Testis (tissue), 3 donors: ENCODE data around the gene EIF5AL1. TPM values are rescaled to one million over a fixed set of nuclear protein-coding genes. Genes with fewer than 3 reads are reported as not detected.

Source experiments
- DNase-seq: peaks from one replicate; pipeline ENCODE4 v3.0.0-alpha.2; 2019
- H3K27ac ChIP-seq, 2 donors: fragments of 200-600 bp; sonication (generic); one replicate each; pipeline ENCODE4 v1.5.1; 2019
- H3K27me3 ChIP-seq: fragments of 200-600 bp; sonication (generic); one replicate; pipeline ENCODE4 v1.5.1; 2019
- H3K36me3 ChIP-seq: fragments of 200-600 bp; sonication (generic); one replicate; pipeline ENCODE4 v1.5.1; 2017; ENCODE audit warnings: low read depth; ENCODE audit errors: missing control alignments
- H3K4me1 ChIP-seq: fragments of 200-600 bp; sonication (generic); one replicate; pipeline ENCODE4 v1.5.1; 2019
- H3K4me3 ChIP-seq, 2 donors: fragments of 200-600 bp; sonication (generic); one replicate each; pipeline ENCODE4 v1.5.1; 2017 to 2019
- H3K9me3 ChIP-seq: fragments of 200-600 bp; sonication (generic); one replicate; pipeline ENCODE4 v1.5.1; 2017
- POLR2A ChIP-seq: fragments of 450-650 bp; IDR thresholded peaks from one replicate; pipeline ENCODE4 v1.6.1; 2017; ENCODE audit warnings: antibody characterized with exemption, mild to moderate bottlenecking, moderate library complexity
- WGBS, 2 donors: methylation state at CpG; one replicate each; pipeline ENCODE4 v1.1.5; 2018; 5-methylcytosine and 5-hydroxymethylcytosine counted together
- intact Hi-C: fragments of 100-400 bp; cut with DNase I; formaldehyde crosslinking; loops from one replicate; pipeline ENCODE4 v1.15.1; 2023; ENCODE audit warnings: low total_unique reads
- polyA plus RNA-seq: library from polyadenylated mRNA; stranded (reverse); fragments of 350-450 nt; fragmentation: Illumina TruSeq; extraction: RNeasy Lipid Tissue Mini Kit (QIAGEN cat#74804); gene quantifications from one replicate; pipeline ENCODE4 v1.2.3, GENCODE V29; 2014; ENCODE audit warnings: low read depth, low replicate concordance; ENCODE audit not compliant: insufficient read depth
- total RNA-seq, 2 donors: library from RNA; depleted of rRNA; stranded (reverse); fragments of >200 nt; gene quantifications; one replicate each; pipeline ENCODE4 v1.2.3, GENCODE V29; 2016
- TF ChIP-seq, protein P1 (sequence below), 3 experiments: fragments of 450-650 bp in 2 of 3; fragments of 200-600 bp in 1 of 3; sonication (generic) in 1 of 3; IDR thresholded peaks; one replicate each; pipeline ENCODE4 v1.5.1; 2016 to 2019; ENCODE audit warnings: antibody characterized with exemption in 3 of 3, mild to moderate bottlenecking in 2 of 3, moderate library complexity in 1 of 3

The EIF5AL1 gene
- total and polyA plus RNA-seq, 3 donors from 2014 or later = 5.7 to 24.4 (median 6.8) TPM

DNA sequence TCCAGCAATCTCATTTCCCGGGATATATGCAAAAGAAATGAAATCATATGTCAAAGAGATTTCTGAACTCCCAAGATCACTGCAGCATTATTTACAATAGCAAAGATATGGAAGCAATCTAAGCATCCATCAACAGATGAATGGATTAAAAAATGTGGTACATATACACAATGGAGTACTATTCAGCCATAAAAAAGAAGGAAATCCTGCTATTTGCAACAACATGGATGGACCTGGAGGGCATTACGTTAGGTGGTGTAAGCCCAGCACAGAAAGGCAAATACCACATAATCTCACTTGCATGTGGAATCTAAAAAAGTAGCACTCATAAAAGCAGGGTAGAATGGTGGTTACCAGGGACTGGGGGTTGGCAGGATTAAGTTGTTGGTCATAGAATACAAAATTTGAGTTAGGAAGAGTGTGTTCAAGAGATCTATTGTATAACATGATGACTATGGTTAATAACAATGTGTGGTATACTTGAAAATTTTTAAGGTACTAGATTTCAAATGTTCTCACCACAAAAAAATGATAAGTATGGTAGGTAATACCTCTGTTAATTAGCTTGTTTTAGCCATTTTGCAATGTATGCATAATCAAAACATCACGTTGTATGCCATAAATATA is 32.9 kb upstream of the EIF5AL1 start:
- TF ChIP-seq, protein P1, sequence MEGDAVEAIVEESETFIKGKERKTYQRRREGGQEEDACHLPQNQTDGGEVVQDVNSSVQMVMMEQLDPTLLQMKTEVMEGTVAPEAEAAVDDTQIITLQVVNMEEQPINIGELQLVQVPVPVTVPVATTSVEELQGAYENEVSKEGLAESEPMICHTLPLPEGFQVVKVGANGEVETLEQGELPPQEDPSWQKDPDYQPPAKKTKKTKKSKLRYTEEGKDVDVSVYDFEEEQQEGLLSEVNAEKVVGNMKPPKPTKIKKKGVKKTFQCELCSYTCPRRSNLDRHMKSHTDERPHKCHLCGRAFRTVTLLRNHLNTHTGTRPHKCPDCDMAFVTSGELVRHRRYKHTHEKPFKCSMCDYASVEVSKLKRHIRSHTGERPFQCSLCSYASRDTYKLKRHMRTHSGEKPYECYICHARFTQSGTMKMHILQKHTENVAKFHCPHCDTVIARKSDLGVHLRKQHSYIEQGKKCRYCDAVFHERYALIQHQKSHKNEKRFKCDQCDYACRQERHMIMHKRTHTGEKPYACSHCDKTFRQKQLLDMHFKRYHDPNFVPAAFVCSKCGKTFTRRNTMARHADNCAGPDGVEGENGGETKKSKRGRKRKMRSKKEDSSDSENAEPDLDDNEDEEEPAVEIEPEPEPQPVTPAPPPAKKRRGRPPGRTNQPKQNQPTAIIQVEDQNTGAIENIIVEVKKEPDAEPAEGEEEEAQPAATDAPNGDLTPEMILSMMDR (IDR thresholded peaks at IDR 0.05) = no peak
- TF ChIP-seq POLR2A = no peak
- intact Hi-C loops = no loop called here
- H3K9me3 ChIP-seq = no peaks in the 10 kb centered on the region
- DNase-seq = no peak
- no peaks in the 10 kb centered on the region for H3K36me3 ChIP-seq
- 85 to 87% methylated on average over 3 of the region's 3 CpGs for WGBS, 2 donors
- no peaks in the 10 kb centered on the region for H3K27me3 ChIP-seq
- H3K4me1 ChIP-seq = peaks cover 3% of the 10 kb centered on the region
- H3K27ac ChIP-seq = no peak overlapping the region
- no peak overlapping the region for H3K4me3 ChIP-seq

GRCh38 chr10:79482304-79482703 is 30.0 kb upstream of the EIF5AL1 start:
- Histone ChIP-seq H3K36me3 (no peaks in the 10 kb centered on the region), H3K27ac (no peak overlapping the region), H3K27me3 (no peaks in the 10 kb centered on the region), H3K9me3 (no peaks in the 10 kb centered on the region), H3K4me3 (no peak overlapping the region), H3K4me1 (peaks cover 3% of the 10 kb centered on the region)
- intact Hi-C loops = no loop called here
- no peak for TF ChIP-seq POLR2A
- TF ChIP-seq, protein P1 (IDR thresholded peaks at IDR 0.05) = no peak
- DNase-seq = no peak
- 91 to 94% methylated on average over 1 of the region's 1 CpG for WGBS, 2 donors

GRCh38 chr10:79482741-79483140 is 29.6 kb upstream of the EIF5AL1 start:
- Histone ChIP-seq H3K27ac (no peak overlapping the region), H3K4me1 (peaks cover 3% of the 10 kb centered on the region), H3K9me3 (no peaks in the 10 kb centered on the region), H3K4me3 (no peak overlapping the region), H3K36me3 (no peaks in the 10 kb centered on the region), H3K27me3 (no peaks in the 10 kb centered on the region)
- WGBS, 2 donors = 73 to 74% methylated on average over 4 of the region's 4 CpGs
- TF ChIP-seq, protein P1 (IDR thresholded peaks at IDR 0.05) = no peak
- no peak for TF ChIP-seq POLR2A
- DNase-seq = no peak
- intact Hi-C loops = no loop called here

DNA sequence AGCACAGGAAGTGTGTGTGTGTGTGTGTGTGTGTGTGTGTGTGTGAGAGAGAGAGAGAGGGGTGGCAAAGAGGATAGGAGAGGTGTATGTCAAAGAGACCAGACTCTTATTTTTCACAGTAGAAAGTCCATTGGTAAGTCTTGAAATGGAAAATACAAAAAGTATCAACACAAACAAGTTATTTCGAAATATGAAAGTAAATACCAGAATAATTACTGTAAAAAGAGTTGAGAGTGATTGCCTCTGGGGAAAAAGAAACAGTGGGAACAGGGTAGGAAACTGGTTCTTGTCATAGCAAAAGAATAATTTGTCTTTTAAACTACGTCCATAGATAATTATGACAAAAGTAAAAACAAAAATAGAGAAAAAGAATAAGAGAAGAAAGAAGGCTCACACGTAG is 29.0 kb upstream of the EIF5AL1 start:
- H3K4me3 ChIP-seq = no peak overlapping the region
- peaks cover 6% of the 10 kb centered on the region for H3K4me1 ChIP-seq
- intact Hi-C loops = no loop called here
- no peaks in the 10 kb centered on the region for H3K36me3 ChIP-seq
- no peak for TF ChIP-seq POLR2A
- TF ChIP-seq, protein P1 (IDR thresholded peaks at IDR 0.05) = no peak
- H3K27me3 ChIP-seq = no peaks in the 10 kb centered on the region
- no peak for DNase-seq
- no peak overlapping the region for H3K27ac ChIP-seq
- WGBS, 2 donors = 59 to 72% methylated on average over 3 of the region's 3 CpGs
- H3K9me3 ChIP-seq = no peaks in the 10 kb centered on the region

DNA sequence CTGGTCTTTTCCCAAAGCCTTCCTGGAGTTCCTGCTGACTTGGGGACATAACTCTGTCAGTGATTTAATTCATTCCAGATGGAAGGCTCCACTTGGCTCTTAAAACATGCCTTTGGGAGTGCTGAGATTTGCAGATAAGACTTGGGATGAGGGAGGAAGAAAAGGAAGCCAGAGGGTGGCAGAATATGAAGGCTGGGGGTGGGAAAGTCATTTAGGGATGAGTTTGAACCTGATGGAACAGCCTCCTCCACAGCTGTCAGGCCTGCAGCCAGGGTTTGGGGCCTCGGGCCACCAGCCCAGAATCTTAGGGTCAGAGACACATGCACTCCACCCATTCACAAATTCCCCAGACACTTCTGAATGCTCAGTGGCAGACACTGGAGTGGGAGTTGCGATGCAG is 28.4 kb upstream of the EIF5AL1 start:
- DNase-seq = peak; percentile 60
- WGBS, 2 donors = 44 to 65% methylated on average over 2 of the region's 2 CpGs
- TF ChIP-seq, protein P1 (IDR thresholded peaks at IDR 0.05) = no peak

More for the DNA sequence above, 28.4 kb upstream of the EIF5AL1 start:
- H3K4me1 ChIP-seq = peaks cover 6% of the 10 kb centered on the region
- no peak overlapping the region for H3K27ac ChIP-seq
- no peaks in the 10 kb centered on the region for H3K36me3 ChIP-seq
- H3K27me3 ChIP-seq = no peaks in the 10 kb centered on the region
- no peak overlapping the region for H3K4me3 ChIP-seq
- intact Hi-C loops = no loop called here
- no peaks in the 10 kb centered on the region for H3K9me3 ChIP-seq
